CD4-positive, alpha-beta T cell (primary cell): ENCODE measurements around the gene CCS. TPM values are rescaled to one million over a fixed set of nuclear protein-coding genes. Genes with fewer than 3 reads are reported as not detected.

Source experiments
- ATAC-seq: fragments of 200-7000 bp; cut with Tn5 transposase; one replicate; pipeline ENCODE4 v1.10.0; 2022; ENCODE audit warnings: mild to moderate bottlenecking; ENCODE audit not compliant: poor library complexity
- CTCF ChIA-PET: fragments of 350-600 bp; sonication (Branson Sonifier 250); formaldehyde crosslinking; loops from one replicate; lab custom pipeline; 2021; ENCODE audit warnings: antibody characterized with exemption, inconsistent platforms; lab: Charles Lee
- POLR2A ChIA-PET: fragments of 350-600 bp; sonication (Branson Sonifier 250); formaldehyde crosslinking; loops from one replicate; lab custom pipeline; 2021; ENCODE audit warnings: antibody characterized with exemption, inconsistent platforms; lab: Charles Lee
- DNase-seq, 14 experiments: peaks; one replicate each; pipeline ENCODE4 v3.0.0-alpha.2; 2013 to 2020; ENCODE audit warnings: mixed read lengths in 2 of 14
- H3K27ac ChIP-seq, 2 donors: one replicate each; pipeline versions ENCODE4 v1.5.1 to v1.7.0; 2013; ENCODE audit warnings: low read length in 2 of 2, low read depth in 1 of 2, mild to moderate bottlenecking in 1 of 2
- H3K27me3 ChIP-seq, 2 experiments: 1 replicate in 1 of 2; 2 replicates in 1 of 2; pipeline versions ENCODE4 v1.6.1 to v1.7.0; 2013; ENCODE audit warnings: low read length in 2 of 2, control low read depth in 1 of 2, mild to moderate bottlenecking in 1 of 2, moderate library complexity in 1 of 2; ENCODE audit not compliant: insufficient read depth in 2 of 2, control insufficient read depth in 1 of 2
- H3K36me3 ChIP-seq: one replicate; pipeline ENCODE4 v1.6.1; 2013; ENCODE audit warnings: low read length, control low read depth; ENCODE audit not compliant: insufficient read depth
- H3K4me1 ChIP-seq: one replicate; pipeline ENCODE4 v1.6.1; 2013; ENCODE audit warnings: low read length, control low read depth; ENCODE audit not compliant: insufficient read depth
- H3K4me3 ChIP-seq: one replicate; pipeline ENCODE4 v1.5.1; 2013; ENCODE audit warnings: mild to moderate bottlenecking, low read length, moderate library complexity
- H3K9me3 ChIP-seq, 2 experiments: 1 replicate in 1 of 2; 2 replicates in 1 of 2; pipeline versions ENCODE4 v1.6.1 to v1.7.0; 2013; ENCODE audit warnings: low read length in 2 of 2, mild to moderate bottlenecking in 2 of 2, control low read depth in 1 of 2, moderate library complexity in 1 of 2; ENCODE audit not compliant: control insufficient read depth in 1 of 2, insufficient read depth in 1 of 2
- H3K27ac Mint-ChIP-seq: one replicate; pipeline ENCODE4 v1.8.0; 2020; ENCODE audit warnings: mixed read lengths
- H3K27me3 Mint-ChIP-seq: one replicate; pipeline ENCODE4 v1.8.0; 2021; ENCODE audit warnings: mixed read lengths
- H3K36me3 Mint-ChIP-seq: one replicate; pipeline ENCODE4 v1.8.0; 2021; ENCODE audit warnings: low read depth, mixed read lengths
- H3K4me1 Mint-ChIP-seq: one replicate; pipeline ENCODE4 v1.8.0; 2021; ENCODE audit warnings: low read depth, mixed read lengths
- H3K4me3 Mint-ChIP-seq: one replicate; pipeline ENCODE4 v1.8.0; 2020; ENCODE audit warnings: mild to moderate bottlenecking, mixed read lengths
- H3K9me3 Mint-ChIP-seq: one replicate; pipeline ENCODE4 v1.8.0; 2020; ENCODE audit warnings: mixed read lengths
- intact Hi-C, 2 experiments: fragments of 100-400 bp; cut with DNase I in 1 of 2; cut with micrococcal nuclease in 1 of 2; formaldehyde crosslinking; loops; one replicate each; pipeline versions ENCODE4 v1.15.1 to v1.9.0; 2023 to 2025; cut with DNase I, micrococcal nuclease
- total RNA-seq, 174 experiments: library from RNA in 2 of 174; stranded (reverse) in 2 of 174; gene quantifications; one replicate each; pipeline ENCODE4 v1.2.3 and lab custom pipeline; 2021 to 2026
- TF ChIP-seq, protein P1 (sequence below): fragments of 200-600 bp; IDR thresholded peaks from one replicate; pipeline ENCODE4 v1.8.0; 2022; ENCODE audit warnings: antibody characterized with exemption, mild to moderate bottlenecking

The CCS gene
- total RNA-seq, 2 experiments from 2014 or later: 25.4 to 26.3 TPM

DNA sequence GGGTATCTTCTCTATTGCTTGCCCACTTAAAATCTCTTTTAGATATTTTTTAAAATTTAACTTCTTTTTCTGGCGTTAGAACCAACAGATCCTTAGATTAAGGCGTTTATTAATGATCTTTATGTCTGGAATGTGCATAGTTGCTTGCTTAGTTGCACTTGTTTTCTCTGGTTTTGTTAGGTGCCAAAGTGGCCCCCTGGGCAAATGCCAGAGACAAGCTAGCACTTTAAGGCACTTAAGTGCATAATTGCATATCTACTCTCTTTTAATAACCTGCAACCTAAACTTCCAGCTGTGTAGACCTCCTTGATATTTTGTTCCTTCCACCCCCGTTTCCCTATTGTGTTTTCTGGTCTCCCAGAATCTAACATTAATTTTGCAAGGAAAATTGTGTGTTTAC, 48.8 kb downstream of the CCS start:
- H3K36me3 Mint-ChIP-seq: peaks cover 92% of the 10 kb centered on the region
- H3K4me3 Mint-ChIP-seq: peak overlapping the region; percentile 97
- DNase-seq (no peak), ATAC-seq (no peak)
- no peaks in the 10 kb centered on the region for H3K9me3 ChIP-seq
- H3K27me3 ChIP-seq: no peaks in the 10 kb centered on the region
- no peak overlapping the region for H3K27ac ChIP-seq
- peak overlapping the region; percentile 89 for H3K27ac Mint-ChIP-seq
- ChIA-PET POLR2A (interaction anchor here (1.9 to 15.8 kb wide), 3 partner anchors 18 to 46 kb away, joined by 5 to 511 read pairs (median 8); partner anchors contain the start of genes RBM14 and RBM4B), CTCF (interaction anchor here (5.1 kb wide), 1 partner anchor 36 kb away, joined by 32 read pairs; the partner anchor contains the start of gene RBM4B)
- H3K4me1 Mint-ChIP-seq: peaks cover 94% of the 10 kb centered on the region
- no peaks in the 10 kb centered on the region for H3K27me3 Mint-ChIP-seq
- intact Hi-C loops: loop anchor here in 1 of 2 experiments (2.0 kb wide), 1 partner anchor 13 kb away; no protein-coding TSS in a partner anchor
- peaks cover 72% of the 10 kb centered on the region for H3K36me3 ChIP-seq
- peaks cover 83% of the 10 kb centered on the region for H3K4me1 ChIP-seq
- H3K4me3 ChIP-seq: peak overlapping the region; percentile 82
- no peaks in the 10 kb centered on the region for H3K9me3 Mint-ChIP-seq
- TF ChIP-seq, protein P1, sequence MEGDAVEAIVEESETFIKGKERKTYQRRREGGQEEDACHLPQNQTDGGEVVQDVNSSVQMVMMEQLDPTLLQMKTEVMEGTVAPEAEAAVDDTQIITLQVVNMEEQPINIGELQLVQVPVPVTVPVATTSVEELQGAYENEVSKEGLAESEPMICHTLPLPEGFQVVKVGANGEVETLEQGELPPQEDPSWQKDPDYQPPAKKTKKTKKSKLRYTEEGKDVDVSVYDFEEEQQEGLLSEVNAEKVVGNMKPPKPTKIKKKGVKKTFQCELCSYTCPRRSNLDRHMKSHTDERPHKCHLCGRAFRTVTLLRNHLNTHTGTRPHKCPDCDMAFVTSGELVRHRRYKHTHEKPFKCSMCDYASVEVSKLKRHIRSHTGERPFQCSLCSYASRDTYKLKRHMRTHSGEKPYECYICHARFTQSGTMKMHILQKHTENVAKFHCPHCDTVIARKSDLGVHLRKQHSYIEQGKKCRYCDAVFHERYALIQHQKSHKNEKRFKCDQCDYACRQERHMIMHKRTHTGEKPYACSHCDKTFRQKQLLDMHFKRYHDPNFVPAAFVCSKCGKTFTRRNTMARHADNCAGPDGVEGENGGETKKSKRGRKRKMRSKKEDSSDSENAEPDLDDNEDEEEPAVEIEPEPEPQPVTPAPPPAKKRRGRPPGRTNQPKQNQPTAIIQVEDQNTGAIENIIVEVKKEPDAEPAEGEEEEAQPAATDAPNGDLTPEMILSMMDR: no peak

DNA sequence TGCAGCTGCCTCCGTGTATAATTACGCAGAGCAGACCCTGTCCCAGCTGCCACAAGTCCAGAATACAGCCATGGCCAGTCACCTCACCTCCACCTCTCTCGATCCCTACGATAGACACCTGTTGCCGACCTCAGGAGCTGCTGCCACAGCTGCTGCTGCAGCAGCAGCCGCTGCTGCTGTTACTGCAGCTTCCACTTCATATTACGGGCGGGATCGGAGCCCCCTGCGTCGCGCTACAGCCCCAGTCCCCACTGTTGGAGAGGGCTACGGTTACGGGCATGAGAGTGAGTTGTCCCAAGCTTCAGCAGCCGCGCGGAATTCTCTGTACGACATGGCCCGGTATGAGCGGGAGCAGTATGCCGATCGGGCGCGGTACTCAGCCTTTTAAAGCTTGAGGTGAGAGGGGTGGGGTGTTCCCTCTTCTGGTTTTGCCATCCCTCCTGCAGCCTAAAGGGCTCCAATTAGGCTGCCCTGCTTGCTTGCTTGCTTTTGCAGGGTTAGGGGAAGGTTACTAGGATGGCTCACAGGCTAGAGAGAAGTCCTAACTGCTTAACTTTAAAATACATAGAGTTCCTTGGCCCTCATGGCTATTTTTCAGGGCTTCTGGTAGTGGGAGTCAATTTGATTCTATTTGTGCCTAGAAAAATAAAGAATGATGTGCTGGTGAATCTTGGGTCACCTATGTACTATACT, 50.9 kb downstream of the CCS start:
- H3K4me3 Mint-ChIP-seq: peak overlapping the region; percentile 97
- no peak for ATAC-seq
- peak overlapping the region; percentile 89 for H3K27ac Mint-ChIP-seq
- H3K9me3 Mint-ChIP-seq: no peaks in the 10 kb centered on the region
- Histone ChIP-seq H3K27me3 (no peaks in the 10 kb centered on the region), H3K27ac (no peak overlapping the region), H3K4me3 (no peak overlapping the region), H3K9me3 (no peaks in the 10 kb centered on the region), H3K36me3 (peaks cover 87% of the 10 kb centered on the region), H3K4me1 (peaks cover 78% of the 10 kb centered on the region)
- intact Hi-C loops: no loop called here
- DNase-seq: no peak
- peaks cover 100% of the 10 kb centered on the region for H3K36me3 Mint-ChIP-seq
- TF ChIP-seq, protein P1: no peak
- CTCF ChIA-PET: interaction anchor here (1.0 kb wide), 1 partner anchor 51 kb away, joined by 3 read pairs; no protein-coding TSS in a partner anchor
- POLR2A ChIA-PET: interaction anchor here (1.0 to 15.8 kb wide), 4 partner anchors 20 to 758 kb away, joined by 3 to 511 read pairs (median 4); partner anchors contain the start of genes PPP1CA and RBM14
- H3K27me3 Mint-ChIP-seq: no peaks in the 10 kb centered on the region
- H3K4me1 Mint-ChIP-seq: peaks cover 91% of the 10 kb centered on the region

DNA sequence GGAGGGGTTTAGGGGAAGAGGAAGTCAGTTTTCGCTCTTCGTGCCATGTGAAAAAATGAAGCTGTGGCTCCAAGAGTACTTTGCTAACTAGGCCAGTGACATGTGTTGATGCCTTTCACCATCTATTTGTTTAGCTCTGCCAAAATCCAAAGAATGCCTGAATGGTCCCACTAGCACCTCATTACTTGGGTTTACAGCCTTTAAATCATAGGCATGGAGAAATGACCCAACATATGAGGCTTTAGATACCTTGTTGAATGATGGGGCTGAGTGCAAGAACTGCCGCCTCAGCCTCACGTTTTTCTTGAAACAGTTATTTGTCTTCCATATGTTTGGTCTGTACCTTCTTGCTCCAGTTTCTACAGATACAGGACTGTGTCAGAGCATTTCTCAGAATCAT, 53.8 kb downstream of the CCS start:
- DNase-seq (no peak), ATAC-seq (no peak)
- H3K27me3 Mint-ChIP-seq: no peaks in the 10 kb centered on the region
- no peak overlapping the region for H3K4me3 ChIP-seq
- intact Hi-C loops: no loop called here
- H3K4me1 ChIP-seq: peaks cover 58% of the 10 kb centered on the region
- no peaks in the 10 kb centered on the region for H3K9me3 ChIP-seq
- peak overlapping the region; percentile 35 for H3K4me3 Mint-ChIP-seq
- POLR2A ChIA-PET: interaction anchor here (0.7 to 15.8 kb wide), 6 partner anchors 8 to 101 kb away, joined by 3 to 511 read pairs (median 5); partner anchors contain the start of genes ACTN3, CTSF, RBM14 and RBM4
- H3K4me1 Mint-ChIP-seq: peaks cover 86% of the 10 kb centered on the region
- peak overlapping the region; percentile 43 for H3K27ac Mint-ChIP-seq
- TF ChIP-seq, protein P1: no peak
- no peaks in the 10 kb centered on the region for H3K27me3 ChIP-seq
- H3K36me3 ChIP-seq: peaks cover 88% of the 10 kb centered on the region
- H3K9me3 Mint-ChIP-seq: no peaks in the 10 kb centered on the region
- H3K27ac ChIP-seq: no peak overlapping the region
- H3K36me3 Mint-ChIP-seq: peaks cover 97% of the 10 kb centered on the region
- CTCF ChIA-PET: interaction anchor here (2.5 kb wide), 1 partner anchor 31 kb away, joined by 9 read pairs; the partner anchor contains the start of gene RBM4B
